Stimulated activated CD4-positive, alpha-beta T cell treated with anti-CD3 and anti-CD28 coated beads, Interleukin-15, amount 100 ng/mL, for 24 hours (primary cell): Measurements from ENCODE around the gene HNF1A.

ENCODE experiments used
- DNase-seq: peaks from one replicate; pipeline ENCODE4 v3.0.0-alpha.2; 2020

The HNF1A gene

DNA sequence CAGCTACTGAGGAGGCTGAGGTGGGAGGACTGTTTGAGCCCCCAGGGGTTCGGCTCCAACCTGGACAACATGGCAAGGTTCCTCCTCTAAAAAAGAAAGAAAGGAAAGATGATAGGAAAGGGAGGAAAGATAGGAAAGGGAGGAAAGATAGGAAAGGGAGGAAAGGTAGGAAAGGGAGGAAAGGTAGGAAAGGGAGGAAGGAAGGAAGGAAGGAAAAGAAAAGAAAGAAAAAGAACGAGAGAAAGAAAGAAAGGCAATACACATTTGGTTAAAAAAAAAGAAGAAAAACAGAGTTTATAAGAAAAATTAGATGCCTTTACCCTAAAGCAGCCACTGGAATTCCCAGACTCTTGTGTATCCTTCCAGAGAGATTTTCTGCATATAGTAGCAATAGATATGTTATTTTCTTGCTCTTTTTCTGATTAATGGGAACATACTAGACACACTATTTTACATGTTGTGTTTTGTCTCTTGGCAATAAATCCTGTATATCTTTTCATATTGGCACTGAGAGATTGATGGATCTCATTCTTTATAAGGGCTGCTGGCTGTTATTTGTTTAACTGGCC, 12.2 kb downstream of the HNF1A start:
- DNase-seq = no peak

DNA sequence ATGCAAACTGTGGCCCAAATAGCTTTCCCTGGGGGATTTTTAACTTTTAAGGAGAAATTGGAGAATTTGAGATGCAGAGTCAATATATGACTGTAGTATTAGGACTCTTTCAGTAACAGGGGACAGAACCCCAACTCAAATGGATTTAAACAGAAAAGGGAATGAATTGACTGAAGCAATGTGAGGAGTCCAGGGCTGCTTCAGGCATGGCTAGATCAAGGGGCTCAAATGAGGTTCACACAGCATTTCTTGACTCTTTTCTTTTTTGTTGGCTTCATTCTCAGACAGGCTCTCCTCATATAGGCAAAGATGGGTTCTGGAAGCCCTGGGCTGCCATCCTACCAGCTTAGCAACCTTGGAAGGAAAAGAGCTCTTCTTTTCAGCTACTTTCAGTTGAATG, 13.6 kb downstream of the HNF1A start:
- no peak for DNase-seq

DNA sequence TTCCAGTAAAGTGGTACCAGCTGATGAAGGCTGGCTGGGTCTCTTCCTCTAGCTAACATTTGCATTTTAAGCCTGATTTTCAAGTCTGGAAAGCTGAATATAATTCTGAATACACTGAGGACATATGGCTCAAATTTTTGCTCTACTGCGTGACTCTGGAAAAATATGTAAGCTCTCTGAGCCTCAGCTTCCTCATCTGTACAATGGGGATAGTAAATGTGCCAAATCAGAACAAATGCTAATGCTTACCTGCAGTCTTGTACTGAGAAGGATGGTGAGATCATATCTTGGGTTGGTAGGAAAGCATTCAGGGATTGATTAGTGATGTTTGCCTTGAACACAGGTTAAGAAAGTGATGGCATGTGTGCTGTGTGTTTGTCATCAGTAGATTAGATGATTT, 14.6 kb downstream of the HNF1A start:
- DNase-seq = no peak

DNA sequence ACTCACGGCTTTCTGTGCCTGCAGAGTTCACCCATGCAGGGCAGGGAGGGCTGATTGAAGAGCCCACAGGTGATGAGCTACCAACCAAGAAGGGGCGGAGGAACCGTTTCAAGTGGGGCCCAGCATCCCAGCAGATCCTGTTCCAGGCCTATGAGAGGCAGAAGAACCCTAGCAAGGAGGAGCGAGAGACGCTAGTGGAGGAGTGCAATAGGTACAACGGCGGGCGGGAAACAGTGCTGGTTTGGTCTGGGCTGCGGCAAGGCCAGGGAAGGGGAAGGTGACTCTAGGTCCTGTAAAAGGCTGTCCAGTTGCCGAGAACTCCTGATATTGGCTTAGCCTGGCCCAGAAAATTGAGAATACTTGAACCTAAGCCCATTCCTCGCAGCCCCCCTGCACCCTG, 15.2 kb downstream of the HNF1A start:
- no peak for DNase-seq

DNA sequence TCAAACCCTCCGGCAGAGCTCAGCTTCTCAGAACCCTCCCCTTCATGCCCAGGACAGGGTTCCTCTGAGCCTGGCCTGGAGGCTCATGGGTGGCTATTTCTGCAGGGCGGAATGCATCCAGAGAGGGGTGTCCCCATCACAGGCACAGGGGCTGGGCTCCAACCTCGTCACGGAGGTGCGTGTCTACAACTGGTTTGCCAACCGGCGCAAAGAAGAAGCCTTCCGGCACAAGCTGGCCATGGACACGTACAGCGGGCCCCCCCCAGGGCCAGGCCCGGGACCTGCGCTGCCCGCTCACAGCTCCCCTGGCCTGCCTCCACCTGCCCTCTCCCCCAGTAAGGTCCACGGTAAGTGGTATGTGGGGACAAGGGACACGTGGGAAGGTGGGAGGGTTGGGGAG, 15.7 kb downstream of the HNF1A start:
- DNase-seq = no peak

DNA sequence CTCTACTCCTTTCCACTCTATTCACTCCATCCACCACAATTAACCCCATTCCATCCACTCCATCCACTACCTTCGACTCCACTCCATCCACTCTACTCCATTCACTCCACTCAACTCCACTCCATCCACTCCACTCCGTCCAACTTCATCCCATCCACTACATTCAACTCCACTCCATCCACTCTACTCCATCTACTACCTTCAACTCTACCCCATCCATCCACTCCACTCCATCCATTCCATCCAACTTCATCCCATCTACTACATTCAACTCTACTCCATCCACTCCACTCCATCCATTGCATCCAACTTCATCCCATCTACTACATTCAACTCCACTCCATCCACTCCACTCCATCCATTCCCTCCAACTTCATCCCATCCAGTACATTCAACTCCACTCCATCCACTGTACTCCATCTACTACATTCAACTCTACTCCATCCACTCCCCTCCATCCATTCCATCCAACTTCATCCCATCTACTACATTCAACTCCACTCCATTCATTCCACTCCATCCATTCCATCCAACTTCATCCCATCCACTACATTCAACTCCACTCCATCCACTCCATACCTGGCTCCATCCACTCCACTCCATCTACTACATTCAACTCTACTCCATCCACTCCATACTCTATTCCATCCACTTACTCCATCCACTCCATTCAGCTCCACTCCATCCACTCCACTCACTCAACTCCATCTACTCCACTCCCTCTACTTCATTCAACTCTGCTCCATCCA, 16.4 kb downstream of the HNF1A start:
- DNase-seq = no peak

DNA sequence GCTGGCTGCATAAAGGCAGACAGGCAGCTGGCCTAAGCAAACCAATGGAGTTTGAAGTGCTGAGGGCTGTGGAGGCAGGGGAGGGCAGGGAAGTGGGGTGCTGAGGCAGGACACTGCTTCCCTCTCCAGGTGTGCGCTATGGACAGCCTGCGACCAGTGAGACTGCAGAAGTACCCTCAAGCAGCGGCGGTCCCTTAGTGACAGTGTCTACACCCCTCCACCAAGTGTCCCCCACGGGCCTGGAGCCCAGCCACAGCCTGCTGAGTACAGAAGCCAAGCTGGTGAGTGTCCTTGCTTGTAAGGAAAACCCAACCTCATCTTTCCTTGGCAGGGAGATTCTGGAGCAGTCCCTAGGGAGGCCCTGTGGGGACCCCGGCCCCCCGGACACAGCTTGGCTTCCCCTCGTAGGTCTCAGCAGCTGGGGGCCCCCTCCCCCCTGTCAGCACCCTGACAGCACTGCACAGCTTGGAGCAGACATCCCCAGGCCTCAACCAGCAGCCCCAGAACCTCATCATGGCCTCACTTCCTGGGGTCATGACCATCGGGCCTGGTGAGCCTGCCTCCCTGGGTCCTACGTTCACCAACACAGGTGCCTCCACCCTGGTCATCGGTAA, 17.9 kb downstream of the HNF1A start:
- no peak for DNase-seq

DNA sequence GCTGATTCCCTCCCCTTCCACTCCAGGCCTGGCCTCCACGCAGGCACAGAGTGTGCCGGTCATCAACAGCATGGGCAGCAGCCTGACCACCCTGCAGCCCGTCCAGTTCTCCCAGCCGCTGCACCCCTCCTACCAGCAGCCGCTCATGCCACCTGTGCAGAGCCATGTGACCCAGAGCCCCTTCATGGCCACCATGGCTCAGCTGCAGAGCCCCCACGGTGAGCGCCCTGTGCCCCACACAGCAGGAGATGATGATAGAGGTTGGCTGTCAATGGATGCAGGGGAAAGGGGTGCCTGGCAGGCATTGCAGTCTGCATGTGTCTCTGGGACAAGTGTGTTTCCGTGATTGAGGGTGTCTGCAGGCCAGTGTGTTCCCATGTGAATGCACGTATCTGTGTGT, 19.1 kb downstream of the HNF1A start:
- no peak for DNase-seq

DNA sequence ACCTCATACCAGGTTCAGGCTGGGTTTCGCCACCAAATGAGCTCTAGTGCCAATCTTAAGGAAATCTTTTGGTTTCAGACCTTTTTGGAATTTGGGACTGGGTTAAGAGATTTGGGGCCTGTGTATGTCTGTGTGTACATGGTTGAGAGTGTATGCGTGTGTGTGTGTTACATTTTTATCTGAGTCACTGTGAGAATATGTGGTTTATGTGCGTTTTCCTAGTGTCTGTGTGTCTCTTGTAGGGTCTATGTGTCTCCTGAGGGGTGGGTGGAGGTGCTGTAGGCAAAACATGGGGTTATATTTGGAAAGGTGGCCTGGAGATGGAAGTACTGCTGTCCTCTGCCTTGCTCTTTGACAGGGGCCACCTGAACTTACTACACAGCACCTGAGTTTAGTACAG, 20.1 kb downstream of the HNF1A start:
- no peak for DNase-seq

DNA sequence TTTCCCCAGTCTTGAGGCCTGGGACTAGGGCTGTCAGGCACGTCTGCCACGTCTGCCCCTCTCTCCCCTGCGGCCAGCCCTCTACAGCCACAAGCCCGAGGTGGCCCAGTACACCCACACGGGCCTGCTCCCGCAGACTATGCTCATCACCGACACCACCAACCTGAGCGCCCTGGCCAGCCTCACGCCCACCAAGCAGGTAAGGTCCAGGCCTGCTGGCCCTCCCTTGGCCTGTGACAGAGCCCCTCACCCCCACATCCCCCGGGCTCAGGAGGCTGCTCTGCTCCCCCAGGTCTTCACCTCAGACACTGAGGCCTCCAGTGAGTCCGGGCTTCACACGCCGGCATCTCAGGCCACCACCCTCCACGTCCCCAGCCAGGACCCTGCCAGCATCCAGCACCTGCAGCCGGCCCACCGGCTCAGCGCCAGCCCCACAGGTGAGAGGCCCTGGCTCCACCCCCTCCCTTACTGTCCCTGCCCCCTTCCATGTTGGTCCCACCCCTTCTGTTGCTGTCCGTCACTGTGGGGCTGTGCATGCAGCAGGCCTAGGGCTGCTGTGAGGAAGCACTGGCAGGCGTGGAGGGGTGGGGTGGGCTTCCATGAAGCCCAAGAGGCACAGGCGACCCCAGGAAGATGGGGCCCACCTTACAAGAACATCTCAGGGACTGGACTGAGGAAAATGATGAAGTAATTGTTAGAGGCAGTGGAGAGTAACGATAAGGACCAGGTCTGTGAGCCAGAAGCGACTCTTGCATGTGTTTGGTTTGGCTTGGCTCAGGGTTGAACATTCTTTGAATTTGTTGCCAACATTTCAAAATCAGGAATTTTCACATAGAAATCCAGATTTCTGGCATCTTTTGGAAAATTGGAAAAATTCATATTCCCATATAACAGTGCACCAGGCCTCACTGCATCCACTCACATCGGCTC, 21.1 kb downstream of the HNF1A start:
- DNase-seq = no peak

DNA sequence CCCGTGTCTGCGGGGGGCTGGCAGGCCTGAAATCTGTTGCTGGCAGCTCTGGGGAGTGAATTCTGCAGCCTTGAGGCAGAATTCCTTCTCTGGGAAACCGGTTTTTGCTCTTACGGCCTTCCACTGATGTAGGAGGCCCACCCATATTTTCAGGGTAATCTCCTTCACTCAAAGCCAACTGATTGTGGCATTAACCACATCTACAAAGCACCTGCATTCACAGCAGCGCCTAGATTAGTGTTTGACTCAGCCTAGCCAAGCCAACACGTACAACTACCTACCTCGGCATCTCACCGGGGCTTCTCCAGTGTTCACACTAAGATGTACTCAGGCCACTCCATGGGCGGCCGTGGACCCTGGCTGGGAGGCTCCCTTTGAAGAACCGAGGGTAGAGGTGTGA, 22.2 kb downstream of the HNF1A start:
- no peak for DNase-seq

DNA sequence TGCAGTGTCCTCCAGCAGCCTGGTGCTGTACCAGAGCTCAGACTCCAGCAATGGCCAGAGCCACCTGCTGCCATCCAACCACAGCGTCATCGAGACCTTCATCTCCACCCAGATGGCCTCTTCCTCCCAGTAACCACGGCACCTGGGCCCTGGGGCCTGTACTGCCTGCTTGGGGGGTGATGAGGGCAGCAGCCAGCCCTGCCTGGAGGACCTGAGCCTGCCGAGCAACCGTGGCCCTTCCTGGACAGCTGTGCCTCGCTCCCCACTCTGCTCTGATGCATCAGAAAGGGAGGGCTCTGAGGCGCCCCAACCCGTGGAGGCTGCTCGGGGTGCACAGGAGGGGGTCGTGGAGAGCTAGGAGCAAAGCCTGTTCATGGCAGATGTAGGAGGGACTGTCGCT, 22.7 kb downstream of the HNF1A start:
- no peak for DNase-seq

DNA sequence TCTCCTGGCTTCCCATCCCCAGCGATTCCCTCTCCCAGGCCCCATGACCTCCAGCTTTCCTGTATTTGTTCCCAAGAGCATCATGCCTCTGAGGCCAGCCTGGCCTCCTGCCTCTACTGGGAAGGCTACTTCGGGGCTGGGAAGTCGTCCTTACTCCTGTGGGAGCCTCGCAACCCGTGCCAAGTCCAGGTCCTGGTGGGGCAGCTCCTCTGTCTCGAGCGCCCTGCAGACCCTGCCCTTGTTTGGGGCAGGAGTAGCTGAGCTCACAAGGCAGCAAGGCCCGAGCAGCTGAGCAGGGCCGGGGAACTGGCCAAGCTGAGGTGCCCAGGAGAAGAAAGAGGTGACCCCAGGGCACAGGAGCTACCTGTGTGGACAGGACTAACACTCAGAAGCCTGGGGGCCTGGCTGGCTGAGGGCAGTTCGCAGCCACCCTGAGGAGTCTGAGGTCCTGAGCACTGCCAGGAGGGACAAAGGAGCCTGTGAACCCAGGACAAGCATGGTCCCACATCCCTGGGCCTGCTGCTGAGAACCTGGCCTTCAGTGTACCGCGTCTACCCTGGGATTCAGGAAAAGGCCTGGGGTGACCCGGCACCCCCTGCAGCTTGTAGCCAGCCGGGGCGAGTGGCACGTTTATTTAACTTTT, 23.6 kb downstream of the HNF1A start:
- DNase-seq = no peak

DNA sequence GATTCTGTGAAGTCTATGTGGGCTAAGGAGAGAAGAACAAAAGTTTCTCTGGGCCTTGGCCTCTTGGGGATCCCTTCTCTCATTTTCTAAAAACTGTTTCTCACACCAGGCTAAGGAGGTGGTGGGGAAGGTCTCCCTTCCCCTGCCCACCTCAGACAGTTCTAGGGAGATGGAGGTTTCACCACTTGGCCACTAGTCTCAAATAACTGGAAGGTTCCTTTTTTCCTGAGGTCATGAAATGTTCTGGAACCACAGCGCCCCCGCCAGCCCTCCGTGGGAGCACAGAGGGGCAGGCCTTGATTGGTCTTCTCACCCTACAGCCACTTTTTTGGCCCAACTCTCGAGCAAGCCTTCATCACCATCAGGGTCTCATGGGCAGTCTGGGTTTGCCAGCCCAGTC, 25.3 kb downstream of the HNF1A start:
- no peak for DNase-seq

DNA sequence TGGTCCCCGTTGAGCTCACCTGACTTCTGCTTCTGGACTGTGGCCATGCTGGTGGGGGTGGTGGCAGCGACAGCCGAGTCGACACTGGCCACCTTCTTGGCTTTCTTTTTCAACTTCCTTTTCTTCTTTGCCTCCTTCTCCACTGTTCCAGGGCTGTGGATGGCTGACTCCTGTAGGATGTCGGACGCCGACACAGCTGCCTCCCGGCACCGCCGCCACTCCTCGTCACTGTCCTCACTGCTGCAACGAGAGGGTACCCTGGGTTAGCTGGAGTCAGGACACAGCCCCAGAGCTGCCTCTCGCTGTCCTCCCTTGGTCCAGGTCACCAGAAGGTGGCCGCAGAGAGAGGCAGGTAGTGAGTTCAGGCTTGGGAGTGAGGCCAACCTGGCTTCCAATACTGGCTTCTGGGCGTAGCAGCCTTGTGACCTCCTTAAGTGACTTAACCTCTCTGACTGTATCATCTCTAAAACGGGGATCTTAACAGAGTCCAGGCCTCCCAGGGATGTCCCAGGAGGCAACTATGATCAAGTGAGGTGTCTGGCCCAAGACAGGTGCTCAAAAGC, 26.0 kb downstream of the HNF1A start:
- no peak for DNase-seq

DNA sequence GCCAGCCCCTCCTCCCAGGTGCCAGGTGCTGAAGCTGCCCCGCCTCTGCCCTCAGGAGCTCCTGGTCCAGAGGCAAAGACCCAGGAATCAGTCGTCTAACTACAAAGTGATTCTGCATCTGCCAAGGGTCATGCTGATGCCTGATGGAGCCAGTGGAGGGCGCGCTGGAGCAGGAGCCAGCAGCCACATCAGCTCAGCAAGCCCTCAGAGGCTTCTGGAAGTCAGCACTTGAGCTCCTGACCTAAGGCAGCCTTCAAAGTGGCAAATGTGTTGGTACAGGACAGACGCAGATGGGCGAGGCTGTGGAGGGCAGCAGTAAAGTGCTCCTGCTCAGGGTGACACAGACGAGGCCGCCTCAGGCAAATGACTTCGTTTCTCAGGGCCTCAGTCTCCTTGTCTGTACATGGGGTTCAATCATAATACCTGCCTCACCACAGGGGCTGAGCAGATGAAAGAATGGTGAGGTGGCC, 27.0 kb downstream of the HNF1A start:
- DNase-seq = peak; percentile 65

DNA sequence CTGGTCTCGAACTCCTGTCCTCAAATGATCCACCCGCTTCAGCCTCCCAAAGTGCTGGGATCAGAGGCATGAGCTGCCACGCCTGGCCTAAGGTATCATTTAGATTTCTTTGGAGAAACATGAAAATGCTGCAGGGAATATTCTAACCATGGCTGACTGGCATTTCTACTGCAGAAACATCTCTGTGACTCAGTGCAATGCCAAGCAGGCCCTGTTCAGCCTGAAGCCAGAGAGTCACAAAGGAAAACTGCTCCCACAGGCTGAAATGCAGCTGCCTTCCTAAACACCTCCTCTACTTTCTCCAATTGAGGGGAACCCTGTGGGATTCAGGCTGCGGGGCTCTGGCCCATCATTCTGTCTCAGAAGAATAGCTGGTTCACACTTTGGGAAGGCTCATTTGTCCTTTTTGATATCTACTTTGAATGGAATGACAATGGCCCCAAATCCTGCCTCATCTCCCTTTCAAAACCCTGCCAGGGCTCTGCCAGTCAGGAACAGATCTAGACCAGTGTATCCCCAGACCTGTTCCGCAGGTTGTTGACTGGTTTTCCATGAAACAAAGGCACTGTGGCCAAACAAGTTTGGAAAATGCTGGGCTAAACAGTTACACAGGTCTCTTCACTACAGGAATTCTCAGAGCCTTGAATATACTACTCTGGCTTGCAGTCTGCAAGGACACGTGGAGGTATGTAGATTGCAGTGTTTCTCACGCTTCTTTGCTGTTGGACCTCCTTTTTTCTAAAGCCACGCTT, 30.2 kb downstream of the HNF1A start:
- no peak for DNase-seq

DNA sequence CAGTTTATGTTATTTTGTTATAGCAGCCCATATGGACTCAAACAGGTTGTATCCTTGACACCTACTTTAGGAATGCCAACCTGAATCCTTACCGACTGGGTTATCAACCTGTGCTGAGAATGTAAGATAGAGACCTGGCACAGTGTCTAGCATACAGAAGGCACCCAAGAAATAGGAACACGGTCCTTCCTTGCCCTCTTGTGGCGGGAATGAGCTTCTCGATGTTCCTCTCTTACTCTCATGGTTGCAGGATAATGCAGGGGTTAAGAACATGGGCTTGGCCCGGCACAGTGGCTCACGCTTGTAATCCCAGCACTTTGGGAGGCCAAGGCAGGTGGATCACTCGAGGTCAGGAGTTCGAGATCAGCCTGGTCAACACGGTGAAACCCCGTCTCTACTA, 31.4 kb downstream of the HNF1A start:
- DNase-seq = no peak

DNA sequence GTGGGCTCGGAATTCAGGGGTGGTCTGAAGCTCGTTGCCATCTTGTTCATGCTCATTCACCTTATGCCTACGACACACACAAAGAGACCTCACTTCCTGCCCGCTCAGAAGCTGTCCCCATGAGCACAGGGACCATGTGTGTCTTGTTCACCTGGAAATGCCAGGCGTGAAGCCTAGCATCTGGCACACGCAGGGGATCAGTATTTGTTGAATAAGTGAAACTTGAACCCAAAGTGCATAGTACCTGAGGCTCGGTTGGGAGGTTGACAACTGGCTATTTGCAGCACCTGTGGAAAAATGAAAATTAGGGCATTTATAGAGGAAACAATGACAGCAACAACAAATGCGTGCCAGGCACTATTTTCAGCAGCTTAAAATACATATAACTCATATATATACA, 32.5 kb downstream of the HNF1A start:
- DNase-seq = no peak

DNA sequence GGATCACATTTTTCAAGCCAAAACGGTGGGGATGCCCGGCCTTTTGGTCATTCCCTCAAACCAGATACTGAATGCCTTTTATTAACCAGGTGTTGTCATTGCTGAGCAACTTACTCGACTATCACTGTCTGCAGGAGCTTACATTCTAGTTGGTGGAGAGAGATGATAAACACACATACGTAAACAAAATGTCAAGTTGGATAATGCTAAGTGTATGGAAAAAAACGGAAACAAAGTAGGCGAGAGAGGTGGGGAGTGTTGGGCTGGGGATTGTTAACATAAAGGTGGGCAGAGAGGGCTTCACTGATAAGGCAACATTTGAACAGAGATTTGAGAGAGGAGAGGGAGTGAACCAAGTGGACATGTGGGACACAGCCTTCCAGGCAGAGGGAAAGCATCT, 33.5 kb downstream of the HNF1A start:
- DNase-seq = no peak

DNA sequence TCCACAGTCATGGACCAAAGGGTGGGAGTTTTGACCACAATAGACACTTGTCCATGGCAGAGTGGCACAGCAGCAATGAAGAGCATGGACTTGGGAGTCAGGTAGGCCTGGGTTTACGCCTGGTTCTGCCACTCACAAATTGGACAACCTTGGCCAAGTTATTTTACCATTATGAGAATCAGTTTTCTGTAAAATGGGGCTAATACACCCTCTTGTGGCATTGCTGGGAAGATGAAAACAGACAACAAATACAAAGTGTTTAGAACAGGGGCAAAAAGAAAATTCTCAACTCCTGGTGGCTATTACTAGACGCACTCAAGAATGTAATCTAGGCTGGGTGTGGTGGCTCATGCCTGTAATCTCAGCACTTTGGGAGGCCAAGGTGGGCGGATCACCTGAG, 35.4 kb downstream of the HNF1A start:
- DNase-seq = no peak
